ENCODE measurements around the gene CBX6. TPM values are rescaled to one million over a fixed set of nuclear protein-coding genes. Genes with fewer than 3 reads are reported as not detected.

Gene CBX6
- polyA plus RNA-seq, 2 of the 4 experiments (the other 2 are of a cell fraction), result 9.8 to 24.0 TPM

DNA sequence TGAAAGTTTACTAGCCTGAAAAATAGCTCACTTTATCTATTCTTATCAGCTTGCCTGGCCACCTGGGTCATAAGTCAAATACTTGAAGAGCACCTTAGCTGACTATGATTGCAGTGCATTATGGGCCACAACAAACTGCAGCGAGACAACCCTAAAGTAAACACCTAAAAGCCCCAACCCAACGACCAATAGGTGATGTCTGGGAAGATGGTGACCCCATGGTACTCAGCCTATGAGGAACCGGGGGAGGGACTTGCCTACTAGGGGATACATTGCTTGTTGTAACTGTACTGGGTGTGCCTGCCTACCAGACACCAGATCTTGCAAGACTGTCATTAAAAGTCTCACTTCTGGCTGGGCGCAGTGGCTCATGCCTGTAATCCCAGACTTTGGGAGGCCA, 49.8 kb upstream of the CBX6 start (continued):
- no peak for TF ChIP-seq RNF2 (IDR thresholded peaks at IDR 0.05; ENCODE audit: borderline replicate concordance, low read depth)
- TF ChIP-seq PHF8 (IDR thresholded peaks at IDR 0.05; ENCODE audit: borderline replicate concordance, low read depth), result no peak
- no peak for TF ChIP-seq TFCP2L1 (CRISPR knock-in tag; IDR thresholded peaks at IDR 0.05)
- no peak for TF ChIP-seq HOXB13 (CRISPR knock-in tag; IDR thresholded peaks at IDR 0.05; ENCODE audit: low read depth)
- TF ChIP-seq SMC3 (IDR thresholded peaks at IDR 0.05), result no peak
- no peak for TF ChIP-seq FOSB (CRISPR knock-in tag; IDR thresholded peaks at IDR 0.05)
- TF ChIP-seq, protein P1, sequence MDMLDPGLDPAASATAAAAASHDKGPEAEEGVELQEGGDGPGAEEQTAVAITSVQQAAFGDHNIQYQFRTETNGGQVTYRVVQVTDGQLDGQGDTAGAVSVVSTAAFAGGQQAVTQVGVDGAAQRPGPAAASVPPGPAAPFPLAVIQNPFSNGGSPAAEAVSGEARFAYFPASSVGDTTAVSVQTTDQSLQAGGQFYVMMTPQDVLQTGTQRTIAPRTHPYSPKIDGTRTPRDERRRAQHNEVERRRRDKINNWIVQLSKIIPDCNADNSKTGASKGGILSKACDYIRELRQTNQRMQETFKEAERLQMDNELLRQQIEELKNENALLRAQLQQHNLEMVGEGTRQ (IDR thresholded peaks at IDR 0.05), result no peak

DNA sequence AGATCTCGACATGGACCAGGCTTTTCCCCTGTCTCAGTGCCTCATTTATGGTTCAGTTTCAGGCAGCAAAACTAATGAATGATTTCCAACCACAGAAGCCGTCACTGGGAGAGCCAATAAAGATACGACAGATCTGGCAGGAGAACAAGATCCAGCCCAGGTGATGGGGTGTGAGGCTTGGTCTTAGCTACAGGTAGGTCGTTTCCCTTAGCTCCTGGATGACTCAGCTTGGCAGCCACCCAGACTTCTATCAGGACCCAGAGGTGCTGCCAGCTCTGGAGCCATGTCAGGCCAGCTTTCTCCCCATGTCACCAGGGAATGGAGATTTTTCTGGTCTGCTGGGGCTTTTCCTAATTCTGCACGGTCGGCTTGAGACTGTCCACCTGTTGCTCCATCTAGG, 49.1 kb upstream of the CBX6 start:
- Histone ChIP-seq H3K4me2 (no peak overlapping the region), H3K4me3 (no peak overlapping the region), H3K27ac (no peak overlapping the region), H3K9me3 (no peaks in the 10 kb centered on the region), H3K4me1 (peaks cover 20% of the 10 kb centered on the region)
- ChIA-PET CTCF (interaction anchor here (0.7 to 4.8 kb wide), 4 partner anchors 52 to 214 kb away, joined by 3 to 17 read pairs (median 3); no protein-coding TSS in a partner anchor), POLR2A (no interaction called here)
- no peak for DNase-seq (ENCODE audit: low read depth in 1 of 2, low spot score in 1 of 2)
- no peak for FAIRE-seq
- TF ChIP-seq, protein P2, sequence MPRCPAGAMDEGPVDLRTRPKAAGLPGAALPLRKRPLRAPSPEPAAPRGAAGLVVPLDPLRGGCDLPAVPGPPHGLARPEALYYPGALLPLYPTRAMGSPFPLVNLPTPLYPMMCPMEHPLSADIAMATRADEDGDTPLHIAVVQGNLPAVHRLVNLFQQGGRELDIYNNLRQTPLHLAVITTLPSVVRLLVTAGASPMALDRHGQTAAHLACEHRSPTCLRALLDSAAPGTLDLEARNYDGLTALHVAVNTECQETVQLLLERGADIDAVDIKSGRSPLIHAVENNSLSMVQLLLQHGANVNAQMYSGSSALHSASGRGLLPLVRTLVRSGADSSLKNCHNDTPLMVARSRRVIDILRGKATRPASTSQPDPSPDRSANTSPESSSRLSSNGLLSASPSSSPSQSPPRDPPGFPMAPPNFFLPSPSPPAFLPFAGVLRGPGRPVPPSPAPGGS (IDR thresholded peaks at IDR 0.05), result no peak
- TF ChIP-seq MAFK (IDR thresholded peaks at IDR 0.05; ENCODE audit: partially characterized antibody) (no peak), ZFP36 (IDR thresholded peaks at IDR 0.05; ENCODE audit: borderline replicate concordance, partially characterized antibody) (no peak)
- 69% methylated on average over 6 of the region's 6 CpGs for WGBS (ENCODE audit: missing lambda C conversion rate)
- ATAC-seq, result no peak

DNA sequence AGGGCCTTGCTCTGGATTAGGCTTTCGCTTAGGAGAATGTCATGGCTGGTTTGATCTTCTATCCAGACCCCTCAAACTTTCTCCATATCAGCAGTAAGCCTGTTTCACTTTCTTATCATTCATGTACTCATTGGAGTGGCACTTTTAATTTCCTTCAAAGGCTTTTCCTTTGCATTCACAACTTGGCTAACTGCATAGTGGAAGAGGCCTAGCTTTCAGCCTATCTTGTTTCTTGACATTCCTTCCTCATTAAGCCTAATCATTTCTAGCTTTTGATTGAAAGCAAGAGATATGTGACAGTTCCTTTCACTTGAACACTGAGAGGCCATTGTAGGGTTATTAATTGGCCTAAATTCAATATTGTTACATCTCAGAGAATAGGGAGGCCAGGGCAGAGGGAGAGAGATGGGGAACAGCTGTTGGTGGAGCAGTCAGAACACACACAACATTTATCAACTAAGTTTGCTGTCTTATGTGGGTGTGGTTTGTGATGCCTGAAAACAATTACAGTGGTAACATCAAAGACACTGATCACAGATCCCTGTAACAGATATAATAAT, 47.7 kb upstream of the CBX6 start:
- Histone ChIP-seq H3K4me3 (no peak overlapping the region), H3K4me2 (no peak overlapping the region), H3K4me1 (peaks cover 8% of the 10 kb centered on the region), H3K27ac (no peak overlapping the region), H3K9me3 (no peaks in the 10 kb centered on the region)
- no peak for ATAC-seq
- FAIRE-seq, result no peak
- POLR2A ChIA-PET, result no interaction called here
- TF ChIP-seq POLR2AphosphoS2 (conservative IDR thresholded peaks at IDR 0.05; ENCODE audit: low read length), result no peak
- TF ChIP-seq, protein P3, sequence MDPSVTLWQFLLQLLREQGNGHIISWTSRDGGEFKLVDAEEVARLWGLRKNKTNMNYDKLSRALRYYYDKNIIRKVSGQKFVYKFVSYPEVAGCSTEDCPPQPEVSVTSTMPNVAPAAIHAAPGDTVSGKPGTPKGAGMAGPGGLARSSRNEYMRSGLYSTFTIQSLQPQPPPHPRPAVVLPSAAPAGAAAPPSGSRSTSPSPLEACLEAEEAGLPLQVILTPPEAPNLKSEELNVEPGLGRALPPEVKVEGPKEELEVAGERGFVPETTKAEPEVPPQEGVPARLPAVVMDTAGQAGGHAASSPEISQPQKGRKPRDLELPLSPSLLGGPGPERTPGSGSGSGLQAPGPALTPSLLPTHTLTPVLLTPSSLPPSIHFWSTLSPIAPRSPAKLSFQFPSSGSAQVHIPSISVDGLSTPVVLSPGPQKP (IDR thresholded peaks at IDR 0.05; ENCODE audit: low read depth, low read length), result no peak
- TF ChIP-seq CEBPB (IDR thresholded peaks at IDR 0.05), result no peak
- TF ChIP-seq CHD2 (IDR thresholded peaks at IDR 0.05; ENCODE audit: low read length, partially characterized antibody), result no peak
- no peak for TF ChIP-seq RAD21 (conservative IDR thresholded peaks at IDR 0.05 in 1 of 2, IDR thresholded peaks at IDR 0.05 in 1 of 2)
- no peak for TF ChIP-seq KDM1A (IDR thresholded peaks at IDR 0.05; ENCODE audit: low read depth)
- no peak for TF ChIP-seq NR3C1 (IDR thresholded peaks at IDR 0.05)
- TF ChIP-seq SMC3 (IDR thresholded peaks at IDR 0.05), result no peak
- TF ChIP-seq RFX5 (IDR thresholded peaks at IDR 0.05), result no peak
- TF ChIP-seq ZC3H11A (IDR thresholded peaks at IDR 0.05), result no peak
- no peak for TF ChIP-seq ESRRA (IDR thresholded peaks at IDR 0.05; ENCODE audit: borderline replicate concordance, low read length)
- no peak for DNase-seq (ENCODE audit: low read depth in 1 of 2, low spot score in 1 of 2)
- 73% methylated on average over 1 of the region's 1 CpG for WGBS (ENCODE audit: missing lambda C conversion rate)
- CTCF ChIA-PET, result interaction anchor here (1.0 to 4.8 kb wide), 2 partner anchors 8 to 50 kb away, joined by 3 to 17 read pairs; no protein-coding TSS in a partner anchor

Data from A549 (cell line).